Hypothalamus (tissue), 51 donors: ENCODE results near the gene TSPAN10.
"Not testable (repeated sequence)": the region's sequence is repeated elsewhere in the genome, so short reads cannot be mapped to it uniquely, and the experiment has no call there.

ENCODE experiments used
- DNase-seq, 51 donors: peaks; one replicate each; lab custom pipeline; 2025; lab: John Stamatoyannopoulos, UW

Gene TSPAN10

GRCh38 chr17:81636505-81637288 lies at the start of gene TSPAN10, which contains the start of gene NPLOC4:
TSS of gene TSPAN10 (plus strand) at chr17:81637196. CDS start at chr17:81642413, 5,217 bp downstream.
TSS of gene NPLOC4 (minus strand) at chr17:81637112. CDS start at chr17:81636930, 182 bp downstream.
- peak; percentile 19 to 89 (median 72) for DNase-seq

DNA sequence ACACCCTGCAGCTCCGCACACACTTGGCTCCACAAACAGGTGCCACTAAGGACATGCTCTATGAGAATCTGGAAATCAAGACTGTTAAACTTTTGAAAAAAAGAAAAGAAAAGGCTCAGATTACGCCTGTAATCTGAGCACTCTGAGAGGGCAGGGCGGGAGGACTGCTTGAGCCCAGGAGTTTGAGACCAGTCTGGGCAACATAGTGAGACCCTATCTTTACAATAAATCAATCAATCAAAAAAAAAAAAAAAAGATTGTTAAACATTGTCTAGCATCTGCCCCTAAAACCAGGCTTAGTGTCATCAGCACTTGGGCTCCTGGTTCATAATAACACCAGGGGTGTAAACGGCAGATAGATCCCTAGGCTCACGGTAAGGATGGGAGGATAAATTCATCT lies 47.4 kb upstream of the TSPAN10 start:
- DNase-seq: no peak

- DNase-seq: peak in 1 of 51 donors; percentile 31
Measured at GRCh38 chr17:81590121-81590520, 46.9 kb upstream of the TSPAN10 start.

- DNase-seq: no peak
Measured at GRCh38 chr17:81591971-81592370, 45.0 kb upstream of the TSPAN10 start.

- no peak for DNase-seq
Measured at GRCh38 chr17:81593105-81593871, 43.7 kb upstream of the TSPAN10 start.

DNA sequence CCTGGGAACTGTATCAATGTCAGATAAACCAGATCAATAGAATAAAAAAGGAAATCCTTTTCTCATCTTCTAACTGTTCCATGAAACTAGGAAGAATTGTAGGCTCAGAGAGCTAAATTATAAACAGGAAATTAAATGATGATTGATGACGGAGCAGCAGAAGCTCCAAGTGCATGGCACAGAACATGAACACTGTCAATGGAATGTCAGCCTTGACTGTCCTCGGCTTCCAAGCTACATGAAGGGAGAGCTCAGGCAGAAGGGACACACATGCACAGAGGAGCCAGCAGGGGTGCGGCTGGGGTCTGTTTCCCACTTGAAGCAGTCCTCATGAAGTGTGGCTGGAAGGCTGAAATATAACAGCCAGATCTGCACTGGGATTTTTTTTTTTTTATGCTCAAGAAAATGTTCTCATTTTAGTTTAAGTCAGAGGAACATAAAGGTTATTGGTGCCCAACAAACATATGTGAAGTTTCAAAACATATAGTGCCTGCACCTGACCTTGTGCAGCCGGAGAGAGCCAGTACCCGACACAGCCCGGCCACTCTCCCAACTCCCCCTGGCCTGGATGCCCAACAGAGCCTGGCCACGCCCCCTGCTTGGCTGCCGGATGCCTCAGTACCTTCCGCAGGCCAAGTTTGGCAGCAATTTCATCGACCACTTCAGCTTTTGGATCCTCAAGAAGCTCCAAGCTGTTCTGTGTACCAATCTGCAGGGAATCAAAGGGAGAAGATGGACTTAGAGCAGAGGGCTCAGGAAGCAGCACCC lies 37.1 kb upstream of the TSPAN10 start:
- peak in 1 of 51 donors; percentile 31 for DNase-seq

DNA sequence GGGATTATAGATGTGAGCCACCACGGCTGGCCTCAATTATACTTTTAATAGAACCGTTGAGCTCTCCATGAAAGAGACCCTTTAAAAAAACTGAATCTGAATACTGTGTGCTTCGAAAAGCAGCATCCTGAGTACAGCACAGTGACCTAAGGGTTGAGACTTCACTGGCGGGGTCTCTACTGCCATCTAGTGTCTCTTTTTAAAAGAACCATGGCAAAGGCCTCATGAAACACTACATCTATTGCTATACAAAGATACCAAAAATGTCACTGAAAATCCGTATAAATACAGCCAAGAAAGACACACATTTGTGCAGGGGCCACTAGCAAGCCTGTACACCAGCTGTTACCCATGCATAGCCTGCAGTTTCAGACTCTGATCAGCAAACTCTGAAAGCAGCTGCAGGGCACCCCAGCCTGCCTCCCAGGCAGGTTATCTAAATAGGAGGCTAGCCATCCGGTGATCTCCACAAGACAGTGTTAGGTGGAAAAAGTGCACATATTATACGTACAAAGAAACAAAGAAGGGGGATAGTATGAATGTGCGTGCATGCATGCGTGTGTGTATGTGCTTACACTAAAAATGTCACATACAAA lies 35.4 kb upstream of the TSPAN10 start:
- DNase-seq: peak in 15 of 51 donors; percentile 3 to 60 (median 15)

DNA sequence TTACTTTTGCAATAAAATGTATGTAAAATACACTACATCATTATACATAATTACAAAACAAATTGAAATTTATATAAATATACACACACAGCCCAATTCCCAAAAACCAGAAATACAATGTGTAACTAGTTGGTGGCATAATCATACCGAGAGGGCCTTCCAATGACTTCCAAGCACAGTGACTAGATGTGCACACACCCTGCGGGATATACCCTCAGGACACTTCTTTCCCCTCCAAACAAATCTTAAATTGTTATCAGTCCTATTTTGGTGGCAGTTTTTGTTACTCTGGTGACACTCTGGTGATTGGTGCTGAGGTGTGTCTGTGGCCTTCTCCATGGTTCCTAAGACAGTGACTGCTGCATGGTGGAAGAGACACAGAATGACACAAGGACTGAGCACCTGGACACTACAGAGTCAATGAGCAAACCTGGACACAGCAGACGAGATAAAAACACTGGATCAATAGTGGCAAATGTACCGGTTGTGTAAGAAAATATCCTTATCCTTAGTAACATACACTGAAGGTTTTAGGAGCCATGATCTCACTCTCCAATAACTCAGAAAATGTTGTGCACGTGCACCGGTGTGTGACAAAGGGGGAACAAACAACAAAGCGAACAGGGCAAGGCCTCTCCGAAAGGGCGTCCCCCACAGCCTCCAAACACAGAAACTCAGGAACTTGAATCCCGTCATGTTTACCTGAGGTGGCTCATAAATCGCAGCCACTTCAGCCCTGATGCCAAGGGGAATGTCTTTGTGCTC lies 33.0 kb upstream of the TSPAN10 start:
- no peak for DNase-seq

GRCh38 chr17:81607431-81607830 lies 29.6 kb upstream of the TSPAN10 start:
- peak in 1 of 51 donors; percentile 11 for DNase-seq

- DNase-seq: no peak
Measured at GRCh38 chr17:81608082-81608481, 28.9 kb upstream of the TSPAN10 start.

GRCh38 chr17:81608605-81609004 lies 28.4 kb upstream of the TSPAN10 start:
- DNase-seq: no peak

DNA sequence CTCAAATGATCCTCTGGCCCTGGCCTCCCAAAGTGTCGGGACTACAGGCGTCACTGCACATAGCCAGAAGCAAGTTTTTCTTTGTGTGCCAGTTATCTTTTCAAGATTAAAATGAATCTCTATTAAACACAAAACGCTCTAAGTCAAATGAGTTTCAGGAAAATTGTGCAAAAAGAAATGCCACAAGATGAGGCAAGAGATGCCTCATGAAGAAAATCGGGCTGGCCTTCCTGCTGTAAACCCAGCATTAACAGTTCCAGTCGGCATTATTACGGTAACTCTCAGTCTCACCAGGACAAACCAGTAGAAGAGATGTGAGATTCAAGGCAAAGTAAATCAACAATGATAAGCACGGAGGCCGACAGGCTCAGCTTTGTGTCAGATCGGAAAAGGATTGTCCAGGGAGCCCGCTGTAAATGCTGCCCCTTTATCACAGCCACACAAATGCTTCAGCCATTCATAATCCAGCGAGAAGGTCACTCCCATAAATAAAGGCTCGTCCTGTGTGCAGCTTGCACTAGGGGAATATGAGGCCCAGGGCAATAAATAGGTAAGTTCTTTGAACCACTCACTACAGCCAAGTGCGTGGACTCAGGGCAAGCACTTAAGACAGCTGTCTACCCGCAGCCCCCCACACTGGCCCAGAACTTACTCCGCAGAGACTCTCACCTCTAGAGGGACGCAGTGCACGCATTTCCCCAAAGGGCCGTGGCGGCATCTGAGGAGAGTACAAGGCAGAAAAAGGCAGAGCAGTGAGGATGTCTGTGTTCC lies 27.3 kb upstream of the TSPAN10 start:
- DNase-seq: no peak

- no peak for DNase-seq
Measured at GRCh38 chr17:81612172-81612970, 24.6 kb upstream of the TSPAN10 start.

- no peak for DNase-seq
Measured at GRCh38 chr17:81615401-81615930, 21.5 kb upstream of the TSPAN10 start.

DNA sequence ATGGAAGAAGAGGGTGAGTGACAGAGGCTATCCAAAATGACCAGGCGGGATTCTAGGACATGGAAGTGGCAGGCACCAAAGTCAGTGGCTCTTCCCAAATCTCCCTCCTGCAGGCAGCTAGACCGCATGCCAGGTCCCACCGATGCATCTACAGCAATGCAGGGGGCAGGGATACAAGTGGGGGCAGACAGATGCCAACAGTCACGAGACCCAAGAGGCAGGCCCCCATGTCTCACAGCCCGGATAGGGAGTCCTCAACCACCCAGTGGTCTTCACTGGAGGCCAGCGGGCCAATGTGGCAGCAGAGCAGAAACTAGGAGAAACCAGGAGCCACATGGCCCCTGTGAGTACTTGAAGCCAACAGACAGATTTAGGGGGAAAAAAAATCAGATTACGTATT lies 20.1 kb upstream of the TSPAN10 start:
- DNase-seq: no peak

DNA sequence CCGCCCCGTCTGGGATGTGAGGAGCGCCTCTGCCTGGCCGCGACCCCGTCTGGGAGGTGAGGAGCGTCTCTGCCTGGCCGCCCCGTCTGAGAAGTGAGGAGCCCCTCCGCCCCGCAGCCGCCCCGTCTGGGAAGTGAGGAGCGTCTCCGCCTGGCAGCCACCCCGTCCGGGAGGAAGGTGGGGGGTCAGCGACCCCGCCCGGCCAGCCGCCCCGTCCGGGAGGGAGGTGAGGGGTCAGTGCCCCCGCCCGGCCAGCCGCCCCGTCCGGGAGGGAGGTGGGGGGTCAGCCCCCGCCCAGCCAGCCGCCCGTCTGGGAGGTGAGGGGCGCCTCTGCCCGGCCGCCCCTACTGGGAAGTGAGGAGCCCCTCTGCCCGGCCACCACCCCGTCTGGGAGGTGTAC lies 18.7 kb upstream of the TSPAN10 start:
- not testable (repeated sequence) for DNase-seq

DNA sequence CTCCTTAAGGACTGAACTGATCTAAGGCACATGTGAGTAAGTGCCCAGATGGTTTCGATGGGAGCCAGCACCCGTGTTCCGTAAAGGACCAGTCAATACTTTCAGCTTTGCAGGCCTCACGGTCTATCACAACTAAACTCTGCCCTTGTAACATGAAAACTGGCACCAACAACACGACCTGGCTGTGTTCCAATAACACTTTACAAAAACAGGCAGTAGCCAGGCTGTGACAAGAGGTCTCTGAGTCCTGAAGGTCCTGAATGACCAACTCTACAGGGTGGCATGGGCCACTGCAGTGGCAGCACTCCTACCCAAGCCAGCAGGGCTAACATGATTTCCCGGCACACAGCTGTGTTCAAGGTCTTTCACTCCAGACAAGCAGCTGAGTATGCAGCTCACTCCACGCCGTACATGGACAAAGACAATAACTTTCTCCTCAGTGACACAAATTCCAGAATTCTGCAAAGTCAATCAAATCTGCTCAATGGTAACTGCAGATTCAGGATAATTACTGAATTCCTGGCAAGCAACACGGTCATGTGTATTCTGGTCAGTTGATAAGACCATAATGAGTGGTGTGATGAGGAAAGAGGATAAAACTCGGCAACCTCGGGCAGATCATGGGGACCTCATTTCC lies 15.4 kb upstream of the TSPAN10 start:
- DNase-seq: no peak
